NCI-H510A treated with DMSO at 0.1 percent for 48 hours (cell line): ENCODE measurements around the gene SENP5.

Source experiments
- DNase-seq: peaks from one replicate; lab custom pipeline; 2025; lab: John Stamatoyannopoulos, UW

SENP5 gene

DNA sequence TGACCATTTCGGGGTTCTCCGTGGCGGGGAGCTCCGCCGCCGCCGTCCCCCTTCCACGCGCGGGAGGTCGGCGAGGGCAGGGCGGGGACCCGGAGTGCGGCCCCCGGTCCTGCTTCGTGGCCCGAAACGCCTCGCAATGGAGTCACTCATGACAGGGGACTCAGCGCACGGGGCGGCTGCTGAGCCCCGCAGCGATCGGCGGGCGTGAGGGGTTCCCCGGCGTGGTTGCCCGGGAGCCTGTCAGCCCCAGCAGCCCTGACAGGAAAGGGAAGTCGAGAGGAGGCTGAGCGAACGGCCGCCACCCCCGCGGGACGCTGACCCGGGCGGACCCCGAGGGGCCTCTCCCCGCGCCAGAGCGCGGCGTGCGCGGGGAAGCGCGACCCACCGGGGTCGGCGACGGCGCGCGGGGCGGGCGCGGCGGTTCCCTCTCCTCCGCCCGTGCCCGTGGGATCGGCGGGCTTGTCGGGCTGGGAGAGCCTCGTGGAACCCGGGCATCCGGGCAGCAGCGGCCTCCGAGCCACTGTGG, 101.5 kb downstream of the SENP5 start:
- DNase-seq: no peak

GRCh38 chr3:196969660-196970546, 102.2 kb downstream of the SENP5 start:
- DNase-seq: peak; percentile 67

DNA sequence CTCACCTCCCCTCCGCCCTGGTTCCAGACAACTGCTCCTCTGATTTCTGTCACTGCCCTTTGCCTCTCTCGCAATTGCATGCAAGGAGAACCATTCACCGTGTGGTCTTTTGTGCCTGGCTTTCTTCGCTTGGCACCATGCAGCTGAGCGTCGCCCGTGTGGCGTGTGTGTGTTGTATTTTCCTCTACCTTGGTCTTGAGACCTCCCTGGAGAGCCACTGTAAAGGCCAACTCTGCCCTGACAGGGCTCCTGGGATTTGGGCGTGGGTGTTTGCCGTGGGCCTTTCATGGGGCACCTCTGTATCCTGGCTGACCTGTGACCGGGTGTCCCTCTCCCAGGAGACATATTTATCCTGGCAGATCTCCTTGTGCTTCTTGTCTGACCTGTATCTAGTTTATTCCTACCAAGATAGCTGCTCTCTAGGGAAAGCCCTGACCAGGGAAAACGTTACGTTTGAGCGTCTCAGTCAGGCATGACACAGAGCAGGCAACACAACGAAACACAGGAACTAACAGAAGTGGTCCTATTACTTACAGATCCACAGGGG, 102.9 kb downstream of the SENP5 start:
- DNase-seq: no peak

DNA sequence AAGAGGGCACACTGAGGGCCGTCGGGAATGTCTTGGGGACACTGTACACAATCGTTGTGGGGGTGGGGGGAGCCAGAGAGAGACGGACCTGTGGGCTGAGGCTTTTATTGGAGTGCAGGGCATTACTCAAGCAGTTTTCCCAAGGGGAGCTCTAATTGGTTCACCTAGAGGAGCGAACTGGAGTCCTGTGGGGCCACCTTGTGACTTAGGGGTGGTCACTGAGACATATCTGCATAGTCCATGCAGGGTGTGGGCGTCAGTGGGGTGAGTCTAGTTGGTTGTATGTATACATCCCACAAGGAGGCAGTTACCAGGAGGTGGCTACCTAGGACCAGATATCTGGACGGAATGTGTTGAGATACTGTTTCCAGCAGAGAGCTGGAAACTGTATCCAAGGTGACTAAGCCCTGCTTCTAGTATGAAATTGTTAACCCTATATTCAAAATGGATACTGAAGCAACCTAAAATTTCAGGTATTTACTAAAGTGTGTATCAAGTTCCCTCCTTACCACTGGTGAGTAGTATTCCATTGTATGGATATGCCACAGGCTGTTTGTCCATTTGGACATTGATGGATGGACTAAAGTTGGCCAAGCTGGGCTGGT, 103.5 kb downstream of the SENP5 start:
- DNase-seq: no peak

GRCh38 chr3:196974661-196975060, 106.9 kb downstream of the SENP5 start:
- no peak for DNase-seq

DNA sequence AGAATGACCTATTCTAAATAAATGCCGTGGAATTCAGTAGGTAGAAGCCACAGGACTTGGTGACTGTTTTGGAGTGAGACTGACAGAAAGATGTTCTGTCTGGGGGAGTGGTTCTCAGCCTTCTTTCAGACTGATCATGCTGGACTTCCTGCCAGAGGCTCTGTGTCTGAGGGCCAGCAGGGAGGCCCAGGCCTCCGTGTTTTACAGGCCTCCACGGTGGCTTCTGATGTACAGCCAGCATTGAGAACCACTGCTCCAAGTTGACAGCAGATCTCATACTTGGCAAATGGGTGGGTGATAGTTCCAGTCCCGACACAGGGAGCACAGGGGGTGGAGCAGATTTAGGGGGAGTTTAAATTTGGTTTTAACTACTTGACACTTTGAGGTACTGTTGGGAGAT, 107.6 kb downstream of the SENP5 start:
- DNase-seq: no peak

- DNase-seq: no peak
These were observed 109.2 kb downstream of the SENP5 start for GRCh38 chr3:196976941-196977340.

DNA sequence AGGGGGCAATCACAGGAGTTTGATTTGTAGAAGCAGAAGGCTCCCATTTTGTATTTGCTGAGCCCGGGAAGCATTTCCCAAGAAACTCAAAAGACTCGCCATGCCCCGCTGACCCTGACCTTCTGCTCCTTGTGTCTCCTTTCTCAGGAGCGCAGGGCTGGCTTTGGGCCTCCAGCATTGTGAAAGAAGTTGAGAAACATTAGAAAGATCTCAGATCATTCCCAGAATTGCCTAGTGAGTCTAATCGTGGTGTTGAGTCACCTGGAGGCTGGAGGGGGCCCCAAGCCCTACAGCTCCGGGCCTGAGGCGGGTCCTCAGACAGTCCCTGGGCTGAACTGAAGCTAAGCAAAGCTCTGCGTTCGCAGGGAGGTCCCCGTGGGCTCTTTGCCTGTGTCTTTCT, 111.8 kb downstream of the SENP5 start:
- DNase-seq: no peak

DNA sequence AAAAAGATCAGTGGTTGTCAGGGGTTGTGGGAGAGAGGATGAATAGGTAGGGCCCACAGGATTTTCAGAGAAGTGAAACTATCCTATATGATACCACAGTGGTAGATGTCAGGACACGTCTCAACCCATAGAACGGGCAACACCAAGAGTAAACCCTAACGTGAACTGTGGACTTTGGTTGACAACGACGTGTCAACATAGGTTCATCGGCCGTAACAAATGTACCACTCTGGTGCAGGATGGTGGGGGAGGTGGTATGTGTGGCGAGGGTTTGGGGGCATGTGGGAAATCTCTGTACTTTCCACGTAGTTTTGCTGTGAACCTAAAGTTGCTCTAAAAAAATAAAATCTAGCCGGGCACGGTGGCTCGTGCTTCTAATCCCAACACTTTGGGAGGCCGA, 113.9 kb downstream of the SENP5 start:
- DNase-seq: no peak

DNA sequence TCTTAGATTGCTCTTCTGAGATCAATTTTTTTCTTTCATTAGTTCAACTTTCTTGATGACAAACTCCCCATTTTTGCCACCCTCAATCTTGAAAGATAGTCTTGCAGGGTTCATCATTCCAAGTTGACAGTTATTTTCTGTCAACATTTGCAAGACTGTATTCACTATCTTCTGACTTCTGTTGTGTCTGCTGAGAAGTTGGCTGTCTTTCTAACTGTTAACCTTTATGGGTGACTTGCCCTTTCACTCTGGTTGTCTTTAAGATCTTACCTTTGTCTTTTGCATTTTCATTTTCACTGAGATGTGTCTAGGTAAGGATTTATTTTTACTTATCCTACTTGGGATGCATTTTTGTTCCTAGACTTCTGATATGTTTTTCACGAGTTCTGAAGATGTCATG, 115.5 kb downstream of the SENP5 start:
- DNase-seq: no peak
